ENCODE results near the gene COQ8A.

COQ8A gene

DNA sequence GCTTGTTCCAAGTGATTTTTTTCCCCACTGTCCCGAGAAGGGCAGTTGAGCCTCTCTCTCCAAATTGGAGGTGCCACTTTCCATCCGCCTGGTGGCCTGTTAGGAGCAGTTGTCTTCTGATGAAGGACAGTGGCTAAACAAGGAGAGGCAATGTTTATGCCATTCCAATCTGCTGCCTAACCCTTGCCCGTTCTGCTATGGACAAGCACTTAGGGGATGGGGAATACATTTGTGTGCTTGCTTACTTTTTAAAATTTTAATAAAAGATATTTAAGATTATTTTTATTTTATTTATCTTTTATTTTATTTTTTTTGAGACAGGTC, 12.0 kb downstream of the COQ8A start:
- no peak for TF ChIP-seq ZC3H10 (CRISPR knock-in tag; IDR thresholded peaks at IDR 0.05)
- no peak for TF ChIP-seq TOX (CRISPR knock-in tag; IDR thresholded peaks at IDR 0.05; ENCODE audit: borderline replicate concordance)
- no peak for TF ChIP-seq ESRRG (CRISPR knock-in tag; IDR thresholded peaks at IDR 0.05)
- TF ChIP-seq, protein P1, sequence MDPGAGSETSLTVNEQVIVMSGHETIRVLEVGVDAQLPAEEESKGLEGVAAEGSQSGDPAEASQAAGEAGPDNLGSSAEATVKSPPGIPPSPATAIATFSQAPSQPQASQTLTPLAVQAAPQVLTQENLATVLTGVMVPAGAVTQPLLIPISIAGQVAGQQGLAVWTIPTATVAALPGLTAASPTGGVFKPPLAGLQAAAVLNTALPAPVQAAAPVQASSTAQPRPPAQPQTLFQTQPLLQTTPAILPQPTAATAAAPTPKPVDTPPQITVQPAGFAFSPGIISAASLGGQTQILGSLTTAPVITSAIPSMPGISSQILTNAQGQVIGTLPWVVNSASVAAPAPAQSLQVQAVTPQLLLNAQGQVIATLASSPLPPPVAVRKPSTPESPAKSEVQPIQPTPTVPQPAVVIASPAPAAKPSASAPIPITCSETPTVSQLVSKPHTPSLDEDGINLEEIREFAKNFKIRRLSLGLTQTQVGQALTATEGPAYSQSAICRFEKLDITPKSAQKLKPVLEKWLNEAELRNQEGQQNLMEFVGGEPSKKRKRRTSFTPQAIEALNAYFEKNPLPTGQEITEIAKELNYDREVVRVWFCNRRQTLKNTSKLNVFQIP (CRISPR knock-in tag; IDR thresholded peaks at IDR 0.05; ENCODE audit: borderline replicate concordance, low read depth): no peak
- TF ChIP-seq ZFP3 (CRISPR knock-in tag; IDR thresholded peaks at IDR 0.05): no peak
- ATAC-seq: no peak

- TF ChIP-seq ZNF70 (CRISPR knock-in tag; IDR thresholded peaks at IDR 0.05) (no peak), ZC3H10 (CRISPR knock-in tag; IDR thresholded peaks at IDR 0.05) (no peak), RARB (CRISPR knock-in tag; IDR thresholded peaks at IDR 0.05) (no peak), CSDC2 (CRISPR knock-in tag; IDR thresholded peaks at IDR 0.05) (no peak), ISL1 (CRISPR knock-in tag; IDR thresholded peaks at IDR 0.05) (no peak), TCF4 (CRISPR knock-in tag; IDR thresholded peaks at IDR 0.05; ENCODE audit: borderline replicate concordance) (no peak), ESRRG (CRISPR knock-in tag; IDR thresholded peaks at IDR 0.05) (no peak), PPARA (CRISPR knock-in tag; IDR thresholded peaks at IDR 0.05; ENCODE audit: borderline replicate concordance) (no peak), OSR1 (CRISPR knock-in tag; IDR thresholded peaks at IDR 0.05) (no peak), ZNF8 (CRISPR knock-in tag; IDR thresholded peaks at IDR 0.05) (no peak)
- TF ChIP-seq, protein P1 (CRISPR knock-in tag; IDR thresholded peaks at IDR 0.05; ENCODE audit: borderline replicate concordance, low read depth): no peak
- ATAC-seq: no peak
These were observed 13.2 kb downstream of the COQ8A start for GRCh38 chr1:226953175-226953800.

GRCh38 chr1:226954337-226954736, 14.2 kb downstream of the COQ8A start:
- no peak for ATAC-seq
- no peak for TF ChIP-seq ZFP30 (CRISPR knock-in tag; IDR thresholded peaks at IDR 0.05)
- TF ChIP-seq ZC3H10 (CRISPR knock-in tag; IDR thresholded peaks at IDR 0.05): no peak
- TF ChIP-seq, protein P2, sequence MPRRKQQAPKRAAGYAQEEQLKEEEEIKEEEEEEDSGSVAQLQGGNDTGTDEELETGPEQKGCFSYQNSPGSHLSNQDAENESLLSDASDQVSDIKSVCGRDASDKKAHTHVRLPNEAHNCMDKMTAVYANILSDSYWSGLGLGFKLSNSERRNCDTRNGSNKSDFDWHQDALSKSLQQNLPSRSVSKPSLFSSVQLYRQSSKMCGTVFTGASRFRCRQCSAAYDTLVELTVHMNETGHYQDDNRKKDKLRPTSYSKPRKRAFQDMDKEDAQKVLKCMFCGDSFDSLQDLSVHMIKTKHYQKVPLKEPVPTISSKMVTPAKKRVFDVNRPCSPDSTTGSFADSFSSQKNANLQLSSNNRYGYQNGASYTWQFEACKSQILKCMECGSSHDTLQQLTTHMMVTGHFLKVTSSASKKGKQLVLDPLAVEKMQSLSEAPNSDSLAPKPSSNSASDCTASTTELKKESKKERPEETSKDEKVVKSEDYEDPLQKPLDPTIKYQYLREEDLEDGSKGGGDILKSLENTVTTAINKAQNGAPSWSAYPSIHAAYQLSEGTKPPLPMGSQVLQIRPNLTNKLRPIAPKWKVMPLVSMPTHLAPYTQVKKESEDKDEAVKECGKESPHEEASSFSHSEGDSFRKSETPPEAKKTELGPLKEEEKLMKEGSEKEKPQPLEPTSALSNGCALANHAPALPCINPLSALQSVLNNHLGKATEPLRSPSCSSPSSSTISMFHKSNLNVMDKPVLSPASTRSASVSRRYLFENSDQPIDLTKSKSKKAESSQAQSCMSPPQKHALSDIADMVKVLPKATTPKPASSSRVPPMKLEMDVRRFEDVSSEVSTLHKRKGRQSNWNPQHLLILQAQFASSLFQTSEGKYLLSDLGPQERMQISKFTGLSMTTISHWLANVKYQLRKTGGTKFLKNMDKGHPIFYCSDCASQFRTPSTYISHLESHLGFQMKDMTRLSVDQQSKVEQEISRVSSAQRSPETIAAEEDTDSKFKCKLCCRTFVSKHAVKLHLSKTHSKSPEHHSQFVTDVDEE (CRISPR knock-in tag; IDR thresholded peaks at IDR 0.05): no peak
- TF ChIP-seq, protein P3, sequence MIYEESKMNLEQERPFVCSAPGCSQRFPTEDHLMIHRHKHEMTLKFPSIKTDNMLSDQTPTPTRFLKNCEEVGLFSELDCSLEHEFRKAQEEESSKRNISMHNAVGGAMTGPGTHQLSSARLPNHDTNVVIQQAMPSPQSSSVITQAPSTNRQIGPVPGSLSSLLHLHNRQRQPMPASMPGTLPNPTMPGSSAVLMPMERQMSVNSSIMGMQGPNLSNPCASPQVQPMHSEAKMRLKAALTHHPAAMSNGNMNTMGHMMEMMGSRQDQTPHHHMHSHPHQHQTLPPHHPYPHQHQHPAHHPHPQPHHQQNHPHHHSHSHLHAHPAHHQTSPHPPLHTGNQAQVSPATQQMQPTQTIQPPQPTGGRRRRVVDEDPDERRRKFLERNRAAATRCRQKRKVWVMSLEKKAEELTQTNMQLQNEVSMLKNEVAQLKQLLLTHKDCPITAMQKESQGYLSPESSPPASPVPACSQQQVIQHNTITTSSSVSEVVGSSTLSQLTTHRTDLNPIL (CRISPR knock-in tag; IDR thresholded peaks at IDR 0.05; ENCODE audit: low read depth): no peak
- no peak for TF ChIP-seq CSDC2 (CRISPR knock-in tag; IDR thresholded peaks at IDR 0.05)
- TF ChIP-seq ZNF8 (CRISPR knock-in tag; IDR thresholded peaks at IDR 0.05): no peak
- TF ChIP-seq ZNF70 (CRISPR knock-in tag; IDR thresholded peaks at IDR 0.05): no peak
- no peak for TF ChIP-seq ARNTL (CRISPR knock-in tag; IDR thresholded peaks at IDR 0.05; ENCODE audit: borderline replicate concordance, low read depth)
- no peak for TF ChIP-seq OSR1 (CRISPR knock-in tag; IDR thresholded peaks at IDR 0.05)
- no peak for TF ChIP-seq ZNF565 (CRISPR knock-in tag; conservative IDR thresholded peaks at IDR 0.05; ENCODE audit: low read depth)
- no peak for TF ChIP-seq GLIS3 (CRISPR knock-in tag; IDR thresholded peaks at IDR 0.05)
- no peak for TF ChIP-seq PPARA (CRISPR knock-in tag; IDR thresholded peaks at IDR 0.05; ENCODE audit: borderline replicate concordance)
- TF ChIP-seq, protein P4, sequence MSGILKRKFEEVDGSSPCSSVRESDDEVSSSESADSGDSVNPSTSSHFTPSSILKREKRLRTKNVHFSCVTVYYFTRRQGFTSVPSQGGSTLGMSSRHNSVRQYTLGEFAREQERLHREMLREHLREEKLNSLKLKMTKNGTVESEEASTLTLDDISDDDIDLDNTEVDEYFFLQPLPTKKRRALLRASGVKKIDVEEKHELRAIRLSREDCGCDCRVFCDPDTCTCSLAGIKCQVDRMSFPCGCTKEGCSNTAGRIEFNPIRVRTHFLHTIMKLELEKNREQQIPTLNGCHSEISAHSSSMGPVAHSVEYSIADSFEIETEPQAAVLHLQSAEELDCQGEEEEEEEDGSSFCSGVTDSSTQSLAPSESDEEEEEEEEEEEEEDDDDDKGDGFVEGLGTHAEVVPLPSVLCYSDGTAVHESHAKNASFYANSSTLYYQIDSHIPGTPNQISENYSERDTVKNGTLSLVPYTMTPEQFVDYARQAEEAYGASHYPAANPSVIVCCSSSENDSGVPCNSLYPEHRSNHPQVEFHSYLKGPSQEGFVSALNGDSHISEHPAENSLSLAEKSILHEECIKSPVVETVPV (CRISPR knock-in tag; IDR thresholded peaks at IDR 0.05): no peak
- no peak for TF ChIP-seq SNAI2 (CRISPR knock-in tag; IDR thresholded peaks at IDR 0.05)
- no peak for TF ChIP-seq RARB (CRISPR knock-in tag; IDR thresholded peaks at IDR 0.05)
- TF ChIP-seq ISL1 (CRISPR knock-in tag; IDR thresholded peaks at IDR 0.05): no peak
- TF ChIP-seq, protein P5, sequence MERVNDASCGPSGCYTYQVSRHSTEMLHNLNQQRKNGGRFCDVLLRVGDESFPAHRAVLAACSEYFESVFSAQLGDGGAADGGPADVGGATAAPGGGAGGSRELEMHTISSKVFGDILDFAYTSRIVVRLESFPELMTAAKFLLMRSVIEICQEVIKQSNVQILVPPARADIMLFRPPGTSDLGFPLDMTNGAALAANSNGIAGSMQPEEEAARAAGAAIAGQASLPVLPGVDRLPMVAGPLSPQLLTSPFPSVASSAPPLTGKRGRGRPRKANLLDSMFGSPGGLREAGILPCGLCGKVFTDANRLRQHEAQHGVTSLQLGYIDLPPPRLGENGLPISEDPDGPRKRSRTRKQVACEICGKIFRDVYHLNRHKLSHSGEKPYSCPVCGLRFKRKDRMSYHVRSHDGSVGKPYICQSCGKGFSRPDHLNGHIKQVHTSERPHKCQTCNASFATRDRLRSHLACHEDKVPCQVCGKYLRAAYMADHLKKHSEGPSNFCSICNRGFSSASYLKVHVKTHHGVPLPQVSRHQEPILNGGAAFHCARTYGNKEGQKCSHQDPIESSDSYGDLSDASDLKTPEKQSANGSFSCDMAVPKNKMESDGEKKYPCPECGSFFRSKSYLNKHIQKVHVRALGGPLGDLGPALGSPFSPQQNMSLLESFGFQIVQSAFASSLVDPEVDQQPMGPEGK (CRISPR knock-in tag; IDR thresholded peaks at IDR 0.05; ENCODE audit: borderline replicate concordance): no peak

Data from SK-N-SH treated with all-trans-retinoic acid at 6 μM for 48 hours (cell line).